A549 (cell line): ENCODE measurements around the gene CHADL. TPM values are rescaled to one million over a fixed set of nuclear protein-coding genes. Genes with fewer than 3 reads are reported as not detected.

Experiments
- ATAC-seq, 2 experiments: fragments of 200-7000 bp in 1 of 2; fragments of >200 bp in 1 of 2; cut with Nextera tagmentation in 1 of 2; cut with Tn5 transposase in 1 of 2; 3 replicates each; pipeline versions ENCODE4 v1.8.0 to v1.9.1; 2018 to 2020; ENCODE audit warnings: mild to moderate bottlenecking in 1 of 2, moderate library complexity in 1 of 2
- CTCF ChIA-PET: fragments of 300-600 bp; sonication (Branson Sonifier 250); formaldehyde crosslinking; extraction: SDS; loops from one replicate; lab custom pipeline; 2021; ENCODE audit warnings: antibody characterized with exemption, inconsistent platforms; lab: Yijun Ruan, JAX
- POLR2A ChIA-PET: fragments of 350-600 bp; formaldehyde crosslinking; extraction: SDS; loops from one replicate; lab custom pipeline; 2021; ENCODE audit warnings: antibody characterized with exemption, inconsistent platforms; lab: Yijun Ruan, JAX
- DNase-seq, 2 experiments: peaks; one replicate each; pipeline versions ENCODE4 v3.0.0 to v3.0.0-alpha.2; 2011 to 2016; ENCODE audit warnings: low read depth in 1 of 2, low spot score in 1 of 2
- FAIRE-seq: peaks from 2 replicates; lab custom pipeline; 2011; peaks lifted over from hg19 to GRCh38; lab: Jason Lieb, UNC
- H3K27ac ChIP-seq, 2 experiments: fragments of >200 bp; sonication (Bioruptor Twin); formaldehyde crosslinking; 3 replicates each; pipeline ENCODE4 v1.5.1; 2016 to 2017
- H3K4me1 ChIP-seq: fragments of >200 bp; sonication (Bioruptor Twin); formaldehyde crosslinking; 3 replicates; pipeline ENCODE4 v1.6.1; 2016
- H3K4me2 ChIP-seq: fragments of >200 bp; sonication (Bioruptor Twin); formaldehyde crosslinking; 3 replicates; pipeline ENCODE4 v1.6.1; 2016
- H3K4me3 ChIP-seq: fragments of >200 bp; sonication (Bioruptor Twin); formaldehyde crosslinking; 3 replicates; pipeline ENCODE4 v1.5.1; 2016
- H3K9me3 ChIP-seq: fragments of >200 bp; sonication (Bioruptor Twin); formaldehyde crosslinking; 3 replicates; pipeline ENCODE4 v1.6.1; 2016
- CBX2 ChIP-seq: fragments of 200-600 bp; sonication (generic); IDR thresholded peaks from 2 replicates; pipeline ENCODE4 v1.6.1; 2016; ENCODE audit warnings: low read depth, mild to moderate bottlenecking, borderline replicate concordance
- CEBPB ChIP-seq, 2 experiments: fragments of >200 bp in 1 of 2; sonication (Bioruptor Twin) in 1 of 2; formaldehyde crosslinking in 1 of 2; IDR thresholded peaks; 2 replicates each; pipeline ENCODE4 v1.6.1; 2012 to 2016
- CHD4 ChIP-seq: fragments of 200-600 bp; sonication (generic); IDR thresholded peaks from 2 replicates; pipeline ENCODE4 v1.6.1; 2016; ENCODE audit warnings: antibody characterized with exemption, mild to moderate bottlenecking, borderline replicate concordance
- E2F6 ChIP-seq: IDR thresholded peaks from 2 replicates; pipeline ENCODE4 v1.6.1; 2012; ENCODE audit warnings: low read depth, borderline replicate concordance
- EHF ChIP-seq: fragments of 250-450 bp; sonication (Bioruptor Pico); IDR thresholded peaks from 2 replicates; pipeline ENCODE4 v1.5.0; 2020; ENCODE audit warnings: mild to moderate bottlenecking
- ELK1 ChIP-seq: fragments of 150-350 bp; IDR thresholded peaks from 2 replicates; pipeline ENCODE4 v1.6.1; 2014; ENCODE audit warnings: low read depth, mild to moderate bottlenecking, low read length
- EP300 ChIP-seq, 2 experiments: fragments of >200 bp; sonication (Bioruptor Twin); formaldehyde crosslinking; IDR thresholded peaks; 2 replicates in 1 of 2; 3 replicates in 1 of 2; pipeline ENCODE4 v1.6.1; 2016 to 2017
- ESRRA ChIP-seq: fragments of 150-350 bp; IDR thresholded peaks from 2 replicates; pipeline ENCODE4 v1.6.1; 2014; ENCODE audit warnings: mild to moderate bottlenecking, low read length, borderline replicate concordance
- FOSL2 ChIP-seq, 2 experiments: fragments of 450-650 bp in 1 of 2; fragments of >200 bp in 1 of 2; sonication (Bioruptor Twin) in 1 of 2; formaldehyde crosslinking; IDR thresholded peaks; 2 replicates each; pipeline versions ENCODE4 v1.5.0 to v1.6.1; 2016 to 2020; ENCODE audit warnings: mild to moderate bottlenecking in 1 of 2, moderate library complexity in 1 of 2
- FOXS1 ChIP-seq: fragments of 250-450 bp; sonication (Bioruptor Pico); IDR thresholded peaks from 2 replicates; pipeline ENCODE4 v1.5.0; 2020; ENCODE audit warnings: mild to moderate bottlenecking, moderate library complexity
- GATA3 ChIP-seq: IDR thresholded peaks from 2 replicates; pipeline ENCODE4 v1.6.1; 2012; ENCODE audit warnings: borderline replicate concordance
- JUN ChIP-seq, 2 experiments: fragments of >200 bp; sonication (Bioruptor Twin); formaldehyde crosslinking; IDR thresholded peaks; 2 replicates in 1 of 2; 3 replicates in 1 of 2; pipeline ENCODE4 v1.6.1; 2016 to 2017
- KDM5A ChIP-seq: fragments of 200-600 bp; sonication (generic); IDR thresholded peaks from 2 replicates; pipeline ENCODE4 v1.6.1; 2016; ENCODE audit warnings: antibody characterized with exemption, mild to moderate bottlenecking
- MAFK ChIP-seq: fragments of 450-650 bp; IDR thresholded peaks from 2 replicates; pipeline ENCODE4 v1.6.1; 2014; ENCODE audit not compliant: partially characterized antibody
- MAZ ChIP-seq: fragments of 150-350 bp; IDR thresholded peaks from 2 replicates; pipeline ENCODE4 v1.6.1; 2014; ENCODE audit warnings: antibody characterized with exemption, low read depth, low read length, borderline replicate concordance
- MYC ChIP-seq: IDR thresholded peaks from 2 replicates; pipeline ENCODE4 v1.6.1; 2012; ENCODE audit warnings: mild to moderate bottlenecking, inconsistent platforms, low read length, improper control_type of control experiment, borderline replicate concordance
- PHF8 ChIP-seq: fragments of 200-600 bp; sonication (generic); IDR thresholded peaks from 2 replicates; pipeline ENCODE4 v1.6.1; 2016; ENCODE audit warnings: low read depth, mild to moderate bottlenecking, antibody characterized with exemption, moderate library complexity, borderline replicate concordance
- POLR2A ChIP-seq: IDR thresholded peaks from 2 replicates; pipeline ENCODE4 v1.6.1; 2012; ENCODE audit warnings: mild to moderate bottlenecking, low read length
- SREBF2 ChIP-seq: fragments of 450-650 bp; IDR thresholded peaks from 2 replicates; pipeline ENCODE4 v1.6.1; 2014; ENCODE audit warnings: mild to moderate bottlenecking, moderate library complexity
- USF2 ChIP-seq: fragments of 450-650 bp; IDR thresholded peaks from 2 replicates; pipeline ENCODE4 v1.6.1; 2014; ENCODE audit warnings: antibody characterized with exemption
- ZC3H11A ChIP-seq: fragments of 450-650 bp; IDR thresholded peaks from 2 replicates; pipeline ENCODE4 v1.6.1; 2014; ENCODE audit warnings: antibody characterized with exemption, mild to moderate bottlenecking
- ZFP36 ChIP-seq: fragments of 450-650 bp; IDR thresholded peaks from 2 replicates; pipeline ENCODE4 v1.6.1; 2014; ENCODE audit warnings: borderline replicate concordance; ENCODE audit not compliant: partially characterized antibody
- ZNF302 ChIP-seq: fragments of 250-450 bp; sonication (Bioruptor Pico); IDR thresholded peaks from 2 replicates; pipeline ENCODE4 v1.9.0; 2021; ENCODE audit warnings: inconsistent platforms, mild to moderate bottlenecking, moderate library complexity
- ZSCAN20 ChIP-seq: fragments of 250-450 bp; sonication (Bioruptor Pico); IDR thresholded peaks from 2 replicates; pipeline ENCODE4 v1.8.0; 2022; ENCODE audit warnings: mild to moderate bottlenecking, moderate library complexity
- WGBS: methylation state at CpG from one replicate; pipeline ENCODE4 v1.1.6; 2017; ENCODE audit errors: missing lambda C conversion rate; 5-methylcytosine and 5-hydroxymethylcytosine counted together
- polyA plus RNA-seq, 4 experiments: library from polyadenylated mRNA; depleted of rRNA in 3 of 4; stranded (reverse); fragments of >200 nt; fragmentation: RNase III in 1 of 4; extraction: RNeasy Plus Mini Kit Qiagen cat#74134 plus additional on column Dnase treatment in 1 of 4; gene quantifications; 2 replicates in 3 of 4; 3 replicates in 1 of 4; pipeline ENCODE4 v1.2.3, GENCODE V29; 2011 to 2017
- TF ChIP-seq, protein P1 (sequence below): IDR thresholded peaks from 2 replicates; pipeline ENCODE4 v1.6.1; 2012
- TF ChIP-seq, protein P2 (sequence below): fragments of >200 bp; sonication (Bioruptor Twin); formaldehyde crosslinking; IDR thresholded peaks from 3 replicates; pipeline ENCODE4 v1.6.1; 2016
- TF ChIP-seq, protein P3 (sequence below): IDR thresholded peaks from 2 replicates; pipeline ENCODE4 v1.6.1; 2012

The CHADL gene
- polyA plus RNA-seq, 2 of the 4 experiments (the other 2 are of a cell fraction): not detected

DNA sequence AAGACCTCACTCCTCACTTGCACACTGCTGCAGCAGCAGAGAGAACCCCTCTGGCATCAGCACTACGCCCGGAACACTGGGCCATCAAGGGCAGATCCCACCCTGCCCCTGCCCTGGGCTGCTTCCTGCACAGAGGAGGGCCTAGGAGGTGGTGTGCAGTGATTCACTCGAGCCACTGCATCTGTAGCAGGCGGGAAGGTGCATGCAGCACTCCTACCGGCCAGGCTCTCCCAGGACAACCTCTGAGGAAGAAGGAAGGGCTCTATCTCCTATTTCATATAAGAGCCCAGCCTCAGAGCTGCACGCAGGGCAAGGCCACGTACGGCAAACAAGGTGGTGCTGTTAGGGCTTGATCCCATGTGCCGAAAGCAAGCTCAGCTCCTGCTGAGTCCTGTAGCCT, 31.1 kb upstream of the CHADL start:
- Histone ChIP-seq H3K4me1 (no peaks in the 10 kb centered on the region), H3K4me2 (no peak overlapping the region), H3K9me3 (no peaks in the 10 kb centered on the region), H3K27ac (no peak overlapping the region), H3K4me3 (no peak overlapping the region)
- ChIA-PET POLR2A (no interaction called here), CTCF (no interaction called here)
- TF ChIP-seq CBX2 (no peak), E2F6 (no peak), ELK1 (no peak), MAZ (no peak), ESRRA (no peak)
- no peak for DNase-seq
- no peak for FAIRE-seq
- WGBS: 90% methylated on average over 8 of the region's 9 CpGs
- peak; percentile 64 to 70; a peak in 5 of 6 replicates for ATAC-seq

- Histone ChIP-seq H3K4me1 (no peaks in the 10 kb centered on the region), H3K9me3 (no peaks in the 10 kb centered on the region), H3K4me2 (no peak overlapping the region), H3K27ac (no peak overlapping the region), H3K4me3 (no peak overlapping the region)
- CTCF ChIA-PET: no interaction called here
- TF ChIP-seq GATA3: no peak
- TF ChIP-seq MAFK: no peak
- no peak for TF ChIP-seq FOSL2 (IDR thresholded peaks at IDR 0.05)
- no peak for TF ChIP-seq FOSL2 (CRISPR knock-in tag; IDR thresholded peaks at IDR 0.05)
- TF ChIP-seq MAZ: no peak
- TF ChIP-seq EP300 (IDR thresholded peaks at IDR 0.05): no peak
- no peak for TF ChIP-seq ZFP36
- TF ChIP-seq JUN (IDR thresholded peaks at IDR 0.05): no peak
- TF ChIP-seq CBX2: no peak
- no peak for TF ChIP-seq CHD4
- TF ChIP-seq, protein P1, sequence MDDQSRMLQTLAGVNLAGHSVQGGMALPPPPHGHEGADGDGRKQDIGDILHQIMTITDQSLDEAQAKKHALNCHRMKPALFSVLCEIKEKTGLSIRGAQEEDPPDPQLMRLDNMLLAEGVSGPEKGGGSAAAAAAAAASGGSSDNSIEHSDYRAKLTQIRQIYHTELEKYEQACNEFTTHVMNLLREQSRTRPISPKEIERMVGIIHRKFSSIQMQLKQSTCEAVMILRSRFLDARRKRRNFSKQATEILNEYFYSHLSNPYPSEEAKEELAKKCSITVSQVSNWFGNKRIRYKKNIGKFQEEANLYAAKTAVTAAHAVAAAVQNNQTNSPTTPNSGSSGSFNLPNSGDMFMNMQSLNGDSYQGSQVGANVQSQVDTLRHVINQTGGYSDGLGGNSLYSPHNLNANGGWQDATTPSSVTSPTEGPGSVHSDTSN: no peak
- no peak for TF ChIP-seq KDM5A
- no peak for TF ChIP-seq CEBPB (IDR thresholded peaks at IDR 0.05)
- TF ChIP-seq, protein P2, sequence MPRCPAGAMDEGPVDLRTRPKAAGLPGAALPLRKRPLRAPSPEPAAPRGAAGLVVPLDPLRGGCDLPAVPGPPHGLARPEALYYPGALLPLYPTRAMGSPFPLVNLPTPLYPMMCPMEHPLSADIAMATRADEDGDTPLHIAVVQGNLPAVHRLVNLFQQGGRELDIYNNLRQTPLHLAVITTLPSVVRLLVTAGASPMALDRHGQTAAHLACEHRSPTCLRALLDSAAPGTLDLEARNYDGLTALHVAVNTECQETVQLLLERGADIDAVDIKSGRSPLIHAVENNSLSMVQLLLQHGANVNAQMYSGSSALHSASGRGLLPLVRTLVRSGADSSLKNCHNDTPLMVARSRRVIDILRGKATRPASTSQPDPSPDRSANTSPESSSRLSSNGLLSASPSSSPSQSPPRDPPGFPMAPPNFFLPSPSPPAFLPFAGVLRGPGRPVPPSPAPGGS: no peak
- no peak for TF ChIP-seq ZSCAN20
- TF ChIP-seq POLR2A: no peak
- TF ChIP-seq ZNF302: no peak
- TF ChIP-seq MYC: no peak
- 94% methylated on average over 15 of the region's 16 CpGs for WGBS
- POLR2A ChIA-PET: no interaction called here
- no peak for FAIRE-seq
- ATAC-seq: no peak
- no peak for DNase-seq
These were observed 27.2 kb upstream of the CHADL start for GRCh38 chr22:41267958-41268357.

- Histone ChIP-seq H3K4me2 (no peak overlapping the region), H3K27ac (no peak overlapping the region), H3K4me3 (no peak overlapping the region), H3K4me1 (no peaks in the 10 kb centered on the region), H3K9me3 (no peaks in the 10 kb centered on the region)
- FAIRE-seq (no peak), ATAC-seq (peak in 1 of 2 experiments; percentile 47; a peak in 1 of 6 replicates), DNase-seq (no peak)
- ChIA-PET POLR2A (no interaction called here), CTCF (interaction anchor here (0.9 to 1.0 kb wide), 2 partner anchors 23 to 41 kb away, joined by 3 to 6 read pairs; no protein-coding TSS in a partner anchor)
- TF ChIP-seq POLR2A (no peak), SREBF2 (no peak), EHF (CRISPR knock-in tag) (no peak), USF2 (no peak), CEBPB (IDR thresholded peaks at IDR 0.05) (no peak), PHF8 (no peak), FOXS1 (CRISPR knock-in tag) (no peak), ZC3H11A (no peak), CBX2 (no peak), EP300 (IDR thresholded peaks at IDR 0.05) (no peak), CHD4 (no peak)
- TF ChIP-seq, protein P3, sequence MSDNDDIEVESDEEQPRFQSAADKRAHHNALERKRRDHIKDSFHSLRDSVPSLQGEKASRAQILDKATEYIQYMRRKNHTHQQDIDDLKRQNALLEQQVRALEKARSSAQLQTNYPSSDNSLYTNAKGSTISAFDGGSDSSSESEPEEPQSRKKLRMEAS: no peak
- WGBS: 100% methylated on average over 10 of the region's 15 CpGs
These were observed 23.7 kb upstream of the CHADL start for GRCh38 chr22:41264408-41264941.
